DOHH2 (cell line): ENCODE data around the gene SLC6A8.
"Not testable (repeated sequence)": the region's sequence is repeated elsewhere in the genome, so short reads cannot be mapped to it uniquely, and the experiment has no call there.

Experiments used
- H3F3A ChIP-seq: fragments of 200-600 bp; sonication (generic), shearing (Covaris generic); 2 replicates; pipeline ENCODE4 v1.6.0; 2016; ENCODE audit warnings: antibody characterized with exemption, mild to moderate bottlenecking; ENCODE audit not compliant: control insufficient read depth, insufficient read depth
- H3K27ac ChIP-seq: fragments of 200-600 bp; sonication (generic); 2 replicates; pipeline ENCODE4 v1.5.1; 2014; ENCODE audit warnings: low read depth, mild to moderate bottlenecking, low read length, moderate library complexity
- H3K27me3 ChIP-seq: fragments of 200-600 bp; sonication (generic); 2 replicates; pipeline ENCODE4 v1.6.1; 2014; ENCODE audit warnings: mild to moderate bottlenecking, low read length, mixed read lengths; ENCODE audit not compliant: control insufficient read depth
- H3K36me3 ChIP-seq: fragments of 200-600 bp; sonication (generic); 2 replicates; pipeline ENCODE4 v1.6.1; 2014; ENCODE audit warnings: mild to moderate bottlenecking, low read length, moderate library complexity, mixed read lengths; ENCODE audit not compliant: control insufficient read depth
- H3K4me1 ChIP-seq: fragments of 200-600 bp; sonication (generic); 2 replicates; pipeline ENCODE4 v1.6.1; 2014; ENCODE audit warnings: mild to moderate bottlenecking, low read length, mixed read lengths; ENCODE audit not compliant: control insufficient read depth
- H3K4me2 ChIP-seq: fragments of 200-600 bp; sonication (generic); 2 replicates; pipeline ENCODE4 v1.6.0; 2014; ENCODE audit warnings: mild to moderate bottlenecking, low read length, moderate library complexity
- H3K4me3 ChIP-seq: fragments of 200-600 bp; sonication (generic); 2 replicates; pipeline ENCODE4 v1.5.1; 2014; ENCODE audit warnings: mild to moderate bottlenecking, low read length, mixed read lengths
- H3K79me2 ChIP-seq: fragments of 200-600 bp; sonication (generic); 2 replicates; pipeline ENCODE4 v1.6.1; 2014; ENCODE audit warnings: mild to moderate bottlenecking, low read length, mixed read lengths; ENCODE audit not compliant: control insufficient read depth
- H3K9me2 ChIP-seq: fragments of 200-600 bp; sonication (generic); replicated peaks from 2 replicates; pipeline ENCODE4 v1.6.1; 2014; ENCODE audit warnings: mild to moderate bottlenecking, low read length, mixed read lengths; ENCODE audit not compliant: control insufficient read depth
- H3K9me3 ChIP-seq: fragments of 200-600 bp; sonication (generic); 2 replicates; pipeline ENCODE4 v1.6.1; 2014; ENCODE audit warnings: antibody characterized with exemption, low read length, mixed read lengths; ENCODE audit not compliant: control insufficient read depth, insufficient read depth
- H4K20me1 ChIP-seq: fragments of 200-600 bp; sonication (generic); 2 replicates; pipeline ENCODE4 v1.6.0; 2014; ENCODE audit warnings: low read depth, mild to moderate bottlenecking, antibody characterized with exemption, low read length, moderate library complexity; ENCODE audit not compliant: control insufficient read depth, insufficient read depth
- CTCF ChIP-seq: fragments of 200-600 bp; sonication (generic); IDR thresholded peaks from one replicate; pipeline ENCODE4 v1.5.1; 2014; ENCODE audit warnings: antibody characterized with exemption, mild to moderate bottlenecking, low read depth, low read length; ENCODE audit not compliant: poor library complexity, severe bottlenecking
- EZH2phosphoT487 ChIP-seq: fragments of 200-600 bp; sonication (generic); IDR thresholded peaks from 2 replicates; pipeline ENCODE4 v1.6.1; 2017; ENCODE audit warnings: borderline replicate concordance, mild to moderate bottlenecking, antibody characterized with exemption, low read length, moderate library complexity, mixed read lengths

SLC6A8 gene

GRCh38 chrX:153692611-153693156, 5.0 kb downstream of the SLC6A8 start:
- Histone ChIP-seq H3K4me1 (no peaks in the 10 kb centered on the region), H3K27me3 (no peaks in the 10 kb centered on the region), H3K4me3 (no peak overlapping the region), H4K20me1 (no peaks in the 10 kb centered on the region), H3K9me2 (no peaks in the 10 kb centered on the region), H3K36me3 (no peaks in the 10 kb centered on the region), H3K9me3 (no peaks in the 10 kb centered on the region), H3K4me2 (no peak overlapping the region), H3F3A (no peaks in the 10 kb centered on the region), H3K27ac (no peak overlapping the region), H3K79me2 (no peaks in the 10 kb centered on the region)
- TF ChIP-seq EZH2phosphoT487, result no peak
- TF ChIP-seq CTCF, result no peak

- H4K20me1 ChIP-seq, result no peaks in the 10 kb centered on the region
- no peaks in the 10 kb centered on the region for H3K27me3 ChIP-seq
- H3K4me2 ChIP-seq, result no peak overlapping the region
- no peaks in the 10 kb centered on the region for H3K9me3 ChIP-seq
- no peaks in the 10 kb centered on the region for H3K36me3 ChIP-seq
- TF ChIP-seq CTCF (no peak), EZH2phosphoT487 (no peak)
- no peaks in the 10 kb centered on the region for H3K79me2 ChIP-seq
- no peaks in the 10 kb centered on the region for H3K4me1 ChIP-seq
- no peaks in the 10 kb centered on the region for H3K9me2 ChIP-seq
- H3K27ac ChIP-seq, result no peak overlapping the region
- H3K4me3 ChIP-seq, result no peak overlapping the region
- H3F3A ChIP-seq, result no peaks in the 10 kb centered on the region
Measured at GRCh38 chrX:153693216-153694086, 5.7 kb downstream of the SLC6A8 start.

GRCh38 chrX:153694256-153694655, 6.5 kb downstream of the SLC6A8 start:
- H4K20me1 ChIP-seq, H3K4me1 ChIP-seq, H3K9me3 ChIP-seq, H3F3A ChIP-seq, H3K27ac ChIP-seq, H3K9me2 ChIP-seq, H3K27me3 ChIP-seq, H3K36me3 ChIP-seq, H3K4me3 ChIP-seq, H3K79me2 ChIP-seq, H3K4me2 ChIP-seq: not testable (repeated sequence)

- no peaks in the 10 kb centered on the region for H3K9me3 ChIP-seq
- H3K36me3 ChIP-seq, result no peaks in the 10 kb centered on the region
- no peak overlapping the region for H3K4me2 ChIP-seq
- no peak overlapping the region for H3K4me3 ChIP-seq
- H3F3A ChIP-seq, result no peaks in the 10 kb centered on the region
- H4K20me1 ChIP-seq, result no peaks in the 10 kb centered on the region
- H3K9me2 ChIP-seq, result no peaks in the 10 kb centered on the region
- H3K79me2 ChIP-seq, result no peaks in the 10 kb centered on the region
- H3K27ac ChIP-seq, result no peak overlapping the region
- H3K4me1 ChIP-seq, result no peaks in the 10 kb centered on the region
- TF ChIP-seq EZH2phosphoT487 (no peak), CTCF (no peak)
- H3K27me3 ChIP-seq, result no peaks in the 10 kb centered on the region
Measured at GRCh38 chrX:153694687-153695270, 7.1 kb downstream of the SLC6A8 start.
